ENCODE results near the gene BPIFB1.

Gene BPIFB1

GRCh38 chr20:33332905-33333456 lies 50.0 kb downstream of the BPIFB1 start:
- no peak for DNase-seq

GRCh38 chr20:33333616-33334015 lies 50.6 kb downstream of the BPIFB1 start:
- no peak for DNase-seq

- no peak for DNase-seq
Observed at GRCh38 chr20:33334111-33334510, 51.1 kb downstream of the BPIFB1 start.

GRCh38 chr20:33336375-33336774 lies 53.4 kb downstream of the BPIFB1 start:
- DNase-seq = no peak

- no peak for DNase-seq
Observed at GRCh38 chr20:33337119-33337518, 54.1 kb downstream of the BPIFB1 start.

GRCh38 chr20:33337531-33338165 lies 54.6 kb downstream of the BPIFB1 start:
- DNase-seq = no peak

- no peak for DNase-seq
Observed at GRCh38 chr20:33338467-33339258, 55.6 kb downstream of the BPIFB1 start.

GRCh38 chr20:33339515-33340058 lies 56.6 kb downstream of the BPIFB1 start:
- DNase-seq = no peak

- no peak for DNase-seq
Observed at GRCh38 chr20:33343521-33343920, 60.5 kb downstream of the BPIFB1 start.

GRCh38 chr20:33345342-33345741 lies 62.3 kb downstream of the BPIFB1 start:
- no peak for DNase-seq

- DNase-seq = no peak
Observed at GRCh38 chr20:33348136-33348937, 65.3 kb downstream of the BPIFB1 start.

- no peak for DNase-seq
Observed at GRCh38 chr20:33349493-33349892, 66.5 kb downstream of the BPIFB1 start.

- no peak for DNase-seq
Observed at GRCh38 chr20:33351696-33352095, 68.7 kb downstream of the BPIFB1 start.

- no peak for DNase-seq
Observed at GRCh38 chr20:33352258-33353012, 69.4 kb downstream of the BPIFB1 start.

GRCh38 chr20:33353013-33353402 lies 70.0 kb downstream of the BPIFB1 start:
- no peak for DNase-seq

Data from GDM1 (cell line).